ENCODE results near the gene TRANK1.

The TRANK1 gene

GRCh38 chr3:36837089-36837488 is 107.8 kb downstream of the TRANK1 start:
- no peak for FAIRE-seq

GRCh38 chr3:36833160-36833814 is 111.6 kb downstream of the TRANK1 start:
- no peak for FAIRE-seq

- FAIRE-seq: no peak
These were observed 112.4 kb downstream of the TRANK1 start for GRCh38 chr3:36832406-36832805.

DNA sequence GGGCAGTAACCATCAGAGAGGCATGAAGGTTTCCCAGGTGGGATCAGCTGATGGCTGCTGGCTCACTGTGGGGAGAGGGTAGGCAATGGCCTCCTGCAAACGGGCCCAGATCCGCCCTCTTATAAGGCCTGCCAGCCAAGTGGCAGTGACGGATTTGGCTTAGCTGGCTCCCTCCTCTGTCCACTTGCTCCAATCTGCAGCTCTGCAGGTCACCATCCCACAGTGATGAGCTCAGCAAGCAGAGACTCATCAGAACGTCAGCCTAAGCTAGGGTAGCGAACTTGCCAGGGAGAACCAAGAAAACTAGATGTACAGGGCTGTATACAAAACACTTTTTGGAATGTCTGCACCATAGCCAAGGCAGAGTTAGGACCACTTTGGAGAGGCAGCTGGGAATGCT is 117.7 kb downstream of the TRANK1 start:
- FAIRE-seq: no peak

GRCh38 chr3:36826240-36826639 is 118.6 kb downstream of the TRANK1 start:
- FAIRE-seq: no peak

DNA sequence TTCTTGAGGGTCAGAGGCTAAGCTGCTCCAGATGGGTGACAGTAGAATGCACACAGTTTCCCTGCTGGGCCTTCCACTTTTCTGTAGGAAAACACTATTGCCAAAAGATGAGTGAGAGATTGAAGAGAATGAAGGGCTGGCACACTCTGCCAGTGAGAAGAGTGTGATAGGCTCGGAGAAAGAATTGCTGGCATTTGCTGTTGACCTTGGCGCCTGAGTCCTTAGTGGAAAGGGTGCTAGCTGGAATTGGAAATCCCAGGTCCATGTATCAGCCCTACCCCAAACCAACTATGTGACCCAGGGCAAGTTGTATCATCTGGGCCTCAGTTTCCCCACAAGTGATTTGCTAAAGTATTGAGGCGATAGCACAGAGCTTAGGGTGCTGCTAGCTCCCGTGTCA is 120.4 kb downstream of the TRANK1 start:
- FAIRE-seq: no peak

- FAIRE-seq: no peak
These were observed 121.0 kb downstream of the TRANK1 start for GRCh38 chr3:36823806-36824205.

- FAIRE-seq: no peak
These were observed 124.8 kb downstream of the TRANK1 start for GRCh38 chr3:36820083-36820482.

DNA sequence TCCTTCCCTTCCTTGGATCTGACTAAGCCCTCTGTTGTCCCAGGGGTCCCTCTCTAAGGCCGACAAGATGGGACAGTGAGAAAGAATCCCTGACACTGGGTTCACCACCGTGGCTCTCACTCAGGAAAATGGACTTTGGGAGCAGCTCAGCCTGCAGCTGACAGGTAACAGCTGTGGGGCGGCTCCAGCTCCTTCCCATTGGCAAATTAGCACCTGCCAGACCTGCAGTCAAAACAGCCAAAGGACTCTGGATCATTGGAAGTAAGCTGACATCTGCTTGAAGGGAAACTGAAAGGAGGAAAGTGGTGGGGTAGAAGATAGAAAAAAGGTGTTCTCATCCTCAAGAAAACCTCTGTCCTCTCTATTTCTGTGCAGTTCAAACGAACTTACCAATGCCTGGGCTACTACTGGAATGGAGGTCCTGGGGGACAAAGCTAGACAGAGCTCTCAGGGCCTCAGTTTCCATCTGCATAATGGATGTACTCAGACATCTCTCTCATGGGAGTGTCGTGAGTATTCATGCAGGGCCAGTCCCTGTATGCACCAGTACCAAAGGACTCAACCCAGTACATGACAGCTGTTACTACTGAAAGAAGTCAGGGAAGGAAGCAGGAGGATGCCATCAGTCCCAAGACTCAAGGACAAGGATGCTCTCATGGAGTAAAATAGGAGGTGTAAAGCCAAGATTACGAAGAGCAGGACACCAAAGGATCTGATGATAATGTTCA is 126.9 kb downstream of the TRANK1 start:
- no peak for FAIRE-seq

- FAIRE-seq: no peak
These were observed 129.5 kb downstream of the TRANK1 start for GRCh38 chr3:36815375-36815774.

- FAIRE-seq: no peak
These were observed 130.1 kb downstream of the TRANK1 start for GRCh38 chr3:36814776-36815175.

DNA sequence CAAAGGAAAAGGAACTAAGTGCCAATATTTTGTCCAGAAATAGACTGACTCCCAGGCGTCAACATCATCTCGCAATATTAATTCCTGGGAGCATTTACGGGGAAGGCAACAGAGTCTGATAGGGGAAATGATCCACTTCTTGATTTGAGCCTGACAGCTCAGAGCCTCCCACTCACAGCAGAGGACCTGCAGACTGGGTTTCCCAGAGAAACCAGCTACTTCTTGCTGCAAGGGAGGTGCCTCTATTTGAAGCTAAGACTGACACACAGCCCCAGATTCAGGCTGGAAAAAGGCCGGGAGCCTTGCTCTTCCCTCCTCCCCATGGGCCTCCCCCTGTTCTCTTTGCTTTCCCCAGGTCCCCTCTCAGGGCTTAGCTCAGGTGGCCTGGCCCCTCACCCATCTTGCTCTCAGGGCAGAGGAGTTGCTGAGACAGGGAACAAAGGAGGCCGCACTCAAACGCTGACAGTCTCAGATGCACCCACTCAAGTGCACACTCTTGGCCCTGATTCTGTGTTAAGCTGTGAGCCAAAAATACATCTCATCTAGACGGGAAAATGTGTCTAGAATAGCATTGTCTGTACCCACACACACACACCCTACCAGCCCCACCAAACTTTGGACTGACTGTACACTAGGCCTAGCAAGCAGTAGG is 130.7 kb downstream of the TRANK1 start:
- FAIRE-seq: no peak

DNA sequence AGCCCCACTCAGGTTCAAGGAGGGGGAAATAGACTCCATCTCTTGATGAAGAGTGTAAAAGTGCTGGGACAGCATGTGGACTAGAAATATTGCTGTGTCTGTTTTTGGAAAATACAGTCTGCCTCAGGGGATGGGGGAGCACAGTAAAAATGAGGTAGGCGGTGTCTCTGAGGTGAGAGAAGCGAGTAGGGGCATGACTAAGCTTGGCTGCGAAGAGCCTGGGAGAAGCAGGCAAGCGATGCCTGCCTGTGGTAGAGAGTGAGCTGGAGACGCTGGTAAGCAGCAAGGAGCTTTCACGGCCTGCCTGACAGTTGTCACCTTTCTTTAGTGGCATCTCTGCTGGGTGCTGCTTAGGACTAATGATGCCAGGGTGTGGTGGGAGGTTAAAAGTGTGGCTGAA is 131.5 kb downstream of the TRANK1 start:
- FAIRE-seq: no peak

DNA sequence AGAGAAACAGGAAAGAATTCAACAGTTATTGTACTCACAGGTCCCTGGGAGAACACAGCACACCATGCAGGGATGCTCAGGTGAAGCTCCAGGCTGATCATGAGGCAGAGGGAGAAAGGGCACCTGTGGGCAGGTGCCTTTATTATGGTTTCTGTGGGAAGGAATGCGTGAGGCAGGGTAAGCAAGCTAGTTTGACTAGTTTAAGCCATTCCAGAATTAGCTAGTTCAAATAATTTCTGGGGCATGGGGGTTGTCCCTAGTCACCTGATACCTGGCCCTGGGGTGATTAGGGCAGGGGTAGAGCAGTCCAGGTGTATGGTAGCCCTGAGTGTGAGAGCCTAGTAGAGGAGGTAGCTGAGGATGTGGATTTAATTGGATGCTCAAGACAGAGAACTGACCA is 132.6 kb downstream of the TRANK1 start:
- no peak for FAIRE-seq

DNA sequence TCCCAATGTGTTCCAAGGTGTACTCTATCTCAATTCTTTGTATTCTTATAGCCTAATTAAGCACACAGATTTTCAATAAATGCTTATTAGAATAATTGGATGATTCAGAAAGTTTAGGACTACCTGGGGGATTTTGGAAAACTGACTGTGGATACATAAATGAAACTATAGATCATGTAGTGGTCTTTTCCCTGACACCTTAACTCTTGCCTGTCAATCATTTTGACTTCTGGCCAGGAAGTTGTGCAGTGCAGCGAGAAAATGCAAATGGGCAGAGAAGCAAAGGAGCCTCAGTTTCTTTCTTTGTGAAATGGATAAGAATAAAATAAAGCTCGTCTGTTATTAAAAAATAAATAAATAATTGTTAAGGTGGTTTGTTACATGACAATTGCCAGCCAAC is 133.1 kb downstream of the TRANK1 start:
- no peak for FAIRE-seq

GRCh38 chr3:36804295-36805055 is 140.4 kb downstream of the TRANK1 start:
- no peak for FAIRE-seq

DNA sequence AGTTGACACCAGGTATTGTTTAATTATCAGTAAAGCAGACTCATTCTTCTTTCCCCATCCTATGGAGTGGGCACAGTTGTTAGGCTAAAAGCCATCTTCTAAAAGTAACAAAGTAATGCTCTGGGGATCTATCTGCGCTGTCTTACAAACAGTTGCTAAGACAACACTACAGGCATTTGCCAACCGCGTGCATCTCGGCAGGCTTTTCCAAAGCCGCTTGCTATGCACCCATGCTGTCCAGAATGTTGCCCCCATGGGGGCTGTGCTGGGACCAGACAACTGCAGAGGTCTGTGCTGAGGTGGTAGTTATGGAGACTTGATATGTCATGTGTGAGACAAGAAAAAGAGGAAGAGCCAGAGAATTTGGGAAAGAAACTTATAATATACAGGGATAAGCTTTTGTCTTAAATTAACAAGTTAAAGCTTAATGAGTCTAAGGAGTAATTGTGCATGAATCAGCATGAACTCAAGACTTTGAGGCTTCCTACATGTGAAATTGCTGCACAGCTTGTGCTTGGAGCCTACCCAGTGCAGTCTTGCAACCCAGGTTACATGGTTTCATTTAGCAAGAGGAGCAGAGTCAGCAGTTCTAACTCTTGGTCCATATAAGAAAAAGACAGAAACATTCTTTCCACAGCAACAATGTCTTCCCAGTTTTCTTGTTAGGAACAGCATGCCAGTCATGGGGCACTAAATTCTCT is 141.6 kb downstream of the TRANK1 start:
- FAIRE-seq: no peak

- no peak for FAIRE-seq
These were observed 144.2 kb downstream of the TRANK1 start for GRCh38 chr3:36800533-36801116.

DNA sequence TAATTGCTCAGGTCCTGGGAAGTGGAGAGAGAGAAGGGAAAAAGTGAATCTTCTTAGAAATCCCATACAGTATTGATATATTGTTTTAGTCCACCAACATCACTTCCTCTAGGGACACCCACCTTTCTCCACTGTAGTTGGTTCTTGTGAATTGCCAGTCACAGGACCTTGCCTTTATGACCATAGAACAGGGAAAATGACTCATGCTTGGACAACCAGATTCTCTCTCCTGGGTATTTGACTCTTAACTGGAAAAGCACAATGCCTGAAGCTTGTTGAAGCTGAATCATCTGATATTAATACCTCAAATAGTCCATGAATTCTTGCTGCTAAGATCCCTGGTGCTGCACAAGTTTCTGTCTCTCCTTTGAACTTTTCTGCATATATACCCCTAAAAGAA is 148.0 kb downstream of the TRANK1 start:
- no peak for FAIRE-seq

GRCh38 chr3:36796161-36796560 is 148.7 kb downstream of the TRANK1 start:
- no peak for FAIRE-seq

DNA sequence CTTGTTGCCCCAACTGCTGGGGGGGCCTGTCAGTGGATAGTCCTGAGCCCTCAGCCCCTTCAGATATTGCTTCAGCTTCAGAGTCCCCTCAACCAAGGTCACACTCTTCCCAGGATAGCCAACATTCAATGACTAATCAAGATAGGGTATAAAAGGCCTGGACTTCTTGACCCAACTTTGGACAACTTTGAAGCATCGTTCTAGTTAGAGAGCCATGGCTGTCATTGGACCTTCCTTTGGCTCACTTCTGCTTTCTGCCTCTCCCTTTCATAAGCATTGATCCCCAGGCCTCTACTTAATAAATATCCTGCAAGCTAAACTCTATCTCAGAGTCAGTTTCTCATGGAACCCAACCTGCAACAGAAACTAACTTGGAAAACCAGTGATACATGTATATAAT is 149.2 kb downstream of the TRANK1 start:
- FAIRE-seq: no peak

GRCh38 chr3:36792342-36792741 is 152.5 kb downstream of the TRANK1 start:
- no peak for FAIRE-seq
